Endothelial cell (in vitro differentiated cells): ENCODE results near the gene KCTD2. TPM values are rescaled to one million over a fixed set of nuclear protein-coding genes. Genes with fewer than 3 reads are reported as not detected.
"Not testable (repeated sequence)": the region's sequence is repeated elsewhere in the genome, so short reads cannot be mapped to it uniquely, and the experiment has no call there.

Experiments used
- DNase-seq: peaks from one replicate; pipeline ENCODE4 v3.0.0; 2021; ENCODE audit warnings: low spot score
- H3K27ac Mint-ChIP-seq: one replicate; pipeline ENCODE4 v1.8.0; 2021; ENCODE audit warnings: mixed read lengths, inconsistent platforms; ENCODE audit not compliant: unreplicated experiment
- H3K27me3 Mint-ChIP-seq: one replicate; pipeline ENCODE4 v1.8.0; 2021; ENCODE audit warnings: mild to moderate bottlenecking, moderate library complexity, mixed read lengths, inconsistent platforms; ENCODE audit not compliant: unreplicated experiment
- H3K36me3 Mint-ChIP-seq: one replicate; pipeline ENCODE4 v1.8.0; 2021; ENCODE audit warnings: mild to moderate bottlenecking, low read depth, mixed read lengths, inconsistent platforms; ENCODE audit not compliant: unreplicated experiment
- H3K4me1 Mint-ChIP-seq: one replicate; pipeline ENCODE4 v1.8.0; 2021; ENCODE audit warnings: mild to moderate bottlenecking, mixed read lengths, inconsistent platforms; ENCODE audit not compliant: unreplicated experiment
- H3K4me3 Mint-ChIP-seq: one replicate; pipeline ENCODE4 v1.8.0; 2021; ENCODE audit warnings: mild to moderate bottlenecking, mixed read lengths, inconsistent platforms; ENCODE audit not compliant: unreplicated experiment
- H3K9me3 Mint-ChIP-seq: one replicate; pipeline ENCODE4 v1.8.0; 2021; ENCODE audit warnings: mixed read lengths, inconsistent platforms; ENCODE audit not compliant: unreplicated experiment
- total RNA-seq: library from RNA; stranded (reverse); fragmentation: NEBNext Ultra II Directional; extraction: Animal tissue kit (Norgen Biotek cat#: 25700); gene quantifications from one replicate; pipeline ENCODE4 v1.2.1, GENCODE V29; 2021; ENCODE audit not compliant: unreplicated experiment
- TF ChIP-seq, protein P1 (sequence below): fragments of 200-600 bp; sonication (generic); IDR thresholded peaks from one replicate; pipeline ENCODE4 v1.5.0; 2021; ENCODE audit warnings: antibody characterized with exemption; ENCODE audit not compliant: unreplicated experiment

Gene KCTD2
- total RNA-seq, 1 donor from 2014 or later: 33.5 TPM

DNA sequence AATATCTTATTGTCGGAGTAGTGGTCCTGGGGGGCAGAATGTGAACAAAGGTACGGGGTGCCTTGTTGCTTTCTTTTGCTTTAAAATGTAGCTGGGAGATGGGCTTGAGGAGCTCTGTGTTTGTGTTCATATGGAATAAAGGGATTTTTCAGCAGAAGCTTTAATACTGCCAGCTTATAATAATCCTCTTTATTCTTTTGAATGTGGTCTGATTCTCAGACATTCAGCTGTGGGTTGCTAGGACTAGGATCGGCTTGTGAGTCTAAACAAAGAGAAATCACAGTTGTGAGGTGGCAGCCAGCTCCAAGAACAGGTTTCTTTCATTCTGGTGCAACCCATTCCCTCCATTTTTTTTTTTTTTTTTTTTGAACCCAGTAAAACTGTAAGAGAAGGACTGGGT, 27.3 kb upstream of the KCTD2 start:
- Mint-ChIP-seq H3K4me1 (no peaks in the 10 kb centered on the region), H3K36me3 (peaks cover 35% of the 10 kb centered on the region), H3K9me3 (no peaks in the 10 kb centered on the region), H3K27ac (no peak overlapping the region), H3K4me3 (no peak overlapping the region), H3K27me3 (peaks cover 1% of the 10 kb centered on the region)
- TF ChIP-seq, protein P1, sequence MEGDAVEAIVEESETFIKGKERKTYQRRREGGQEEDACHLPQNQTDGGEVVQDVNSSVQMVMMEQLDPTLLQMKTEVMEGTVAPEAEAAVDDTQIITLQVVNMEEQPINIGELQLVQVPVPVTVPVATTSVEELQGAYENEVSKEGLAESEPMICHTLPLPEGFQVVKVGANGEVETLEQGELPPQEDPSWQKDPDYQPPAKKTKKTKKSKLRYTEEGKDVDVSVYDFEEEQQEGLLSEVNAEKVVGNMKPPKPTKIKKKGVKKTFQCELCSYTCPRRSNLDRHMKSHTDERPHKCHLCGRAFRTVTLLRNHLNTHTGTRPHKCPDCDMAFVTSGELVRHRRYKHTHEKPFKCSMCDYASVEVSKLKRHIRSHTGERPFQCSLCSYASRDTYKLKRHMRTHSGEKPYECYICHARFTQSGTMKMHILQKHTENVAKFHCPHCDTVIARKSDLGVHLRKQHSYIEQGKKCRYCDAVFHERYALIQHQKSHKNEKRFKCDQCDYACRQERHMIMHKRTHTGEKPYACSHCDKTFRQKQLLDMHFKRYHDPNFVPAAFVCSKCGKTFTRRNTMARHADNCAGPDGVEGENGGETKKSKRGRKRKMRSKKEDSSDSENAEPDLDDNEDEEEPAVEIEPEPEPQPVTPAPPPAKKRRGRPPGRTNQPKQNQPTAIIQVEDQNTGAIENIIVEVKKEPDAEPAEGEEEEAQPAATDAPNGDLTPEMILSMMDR: no peak
- DNase-seq: no peak

DNA sequence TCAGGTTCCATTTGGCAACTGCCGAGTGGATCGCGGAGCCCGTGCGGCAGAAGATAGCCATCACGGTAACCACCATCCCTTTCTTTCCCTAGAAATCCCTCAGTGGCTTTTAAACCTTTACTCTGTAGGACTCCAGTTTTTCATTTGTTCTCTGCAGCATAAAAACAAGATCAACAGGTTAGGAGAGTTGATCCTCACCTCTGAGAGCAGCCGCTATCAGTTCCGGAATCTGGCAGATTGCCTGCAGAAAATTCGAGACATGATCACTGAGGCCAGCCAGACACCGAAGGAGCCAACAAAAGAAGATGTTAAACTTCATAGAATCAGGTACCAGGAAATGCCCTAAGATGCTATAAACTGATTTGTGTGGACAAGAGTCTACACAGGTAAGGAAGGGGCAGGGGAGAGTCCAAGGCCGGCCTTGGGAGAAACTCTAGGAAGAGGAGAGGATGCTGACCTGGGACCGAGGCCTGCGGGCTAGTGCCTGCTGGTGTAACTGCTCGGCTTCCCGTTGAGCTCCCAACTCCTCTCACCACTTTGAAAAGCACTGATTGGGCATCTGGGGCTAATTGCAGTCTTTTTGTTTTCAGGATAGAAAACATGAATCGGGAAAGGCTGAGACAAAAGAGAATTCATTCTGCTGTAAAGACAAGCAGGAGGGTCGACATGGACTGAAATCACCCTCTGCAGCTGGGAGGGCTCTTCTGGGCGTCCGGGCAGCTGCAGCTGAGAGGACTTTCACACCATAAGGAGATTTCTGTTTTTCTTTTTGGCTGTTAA, 26.5 kb upstream of the KCTD2 start:
- Mint-ChIP-seq H3K27me3 (peaks cover 1% of the 10 kb centered on the region), H3K4me1 (no peaks in the 10 kb centered on the region), H3K27ac (no peak overlapping the region), H3K36me3 (peaks cover 38% of the 10 kb centered on the region), H3K4me3 (no peak overlapping the region), H3K9me3 (no peaks in the 10 kb centered on the region)
- TF ChIP-seq, protein P1: no peak
- DNase-seq: no peak

DNA sequence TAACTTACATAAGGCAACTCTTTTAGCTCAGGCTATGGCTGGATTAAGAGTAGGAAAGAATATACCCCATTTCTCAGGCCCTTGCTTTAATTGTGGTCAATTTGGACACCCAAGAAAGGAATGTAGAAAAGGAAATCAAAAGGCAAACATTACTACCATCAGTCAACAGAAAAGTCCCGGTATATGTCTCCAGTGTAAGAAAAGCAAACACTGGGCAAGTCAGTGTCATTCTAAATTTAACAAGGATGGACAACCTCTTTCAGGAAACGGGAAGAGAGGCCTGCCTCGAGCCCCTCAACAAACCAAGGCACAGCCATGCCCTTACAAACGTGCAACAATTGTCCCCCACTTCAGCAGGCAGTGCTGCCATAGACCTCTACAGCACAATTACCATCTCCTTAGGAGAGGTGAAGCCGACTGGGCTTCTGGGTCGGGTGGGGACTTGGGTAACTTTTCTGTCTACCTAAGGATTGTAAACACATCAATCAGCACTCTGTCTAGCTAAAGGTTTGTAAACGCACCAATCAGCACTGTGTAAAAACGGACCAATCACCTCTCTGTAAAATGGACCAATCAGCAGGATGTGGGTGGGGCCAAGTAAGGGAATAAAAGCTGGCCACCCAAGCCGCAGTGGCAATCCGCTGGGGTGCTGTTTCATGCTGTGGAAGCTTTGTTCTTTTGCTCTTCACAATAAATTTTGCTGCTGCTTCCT, 22.2 kb upstream of the KCTD2 start:
- TF ChIP-seq, protein P1: no peak
- Mint-ChIP-seq H3K27ac (no peak overlapping the region), H3K9me3 (peaks cover 6% of the 10 kb centered on the region), H3K4me1 (no peaks in the 10 kb centered on the region), H3K36me3 (peaks cover 35% of the 10 kb centered on the region), H3K27me3 (peaks cover 2% of the 10 kb centered on the region), H3K4me3 (no peak overlapping the region)
- DNase-seq: no peak

DNA sequence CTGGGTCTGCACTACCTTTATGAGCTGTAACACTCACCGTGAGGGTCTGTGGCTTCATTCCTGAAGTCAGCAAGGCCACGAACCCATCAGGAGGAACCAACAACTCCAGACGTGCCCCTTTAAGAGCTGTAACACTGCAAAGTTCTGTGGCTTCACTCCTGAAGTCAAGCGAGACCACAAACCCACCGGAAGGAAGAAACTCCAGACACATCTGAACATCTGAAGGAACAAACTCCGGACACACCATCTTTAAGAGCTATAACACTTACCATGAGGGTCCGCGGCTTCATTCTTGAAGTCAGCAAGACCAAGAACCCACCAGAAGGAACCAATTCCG, 21.7 kb upstream of the KCTD2 start:
- H3K9me3 Mint-ChIP-seq: not testable (repeated sequence)
- H3K36me3 Mint-ChIP-seq: peaks cover 35% of the 10 kb centered on the region

DNA sequence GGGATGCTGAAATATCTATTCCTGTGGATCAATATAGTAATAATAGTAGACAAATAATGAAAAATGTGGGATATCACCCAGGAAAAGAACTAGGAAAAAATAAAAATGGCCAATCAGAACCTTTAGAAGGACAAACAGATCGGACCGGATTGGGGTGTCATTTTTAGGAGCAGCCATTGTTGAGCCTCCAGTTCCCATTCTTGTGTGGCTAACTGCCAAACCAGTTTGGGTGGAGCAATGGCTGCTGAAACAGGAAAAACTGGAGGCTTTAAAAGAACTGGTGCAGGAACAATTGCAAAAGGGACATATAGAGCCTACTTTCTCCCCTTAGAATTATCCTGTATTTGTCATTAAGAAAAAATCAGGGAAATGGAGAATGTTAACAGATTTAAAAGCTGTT, 20.4 kb upstream of the KCTD2 start:
- not testable (repeated sequence) for H3K27me3 Mint-ChIP-seq

More for the DNA sequence above, 21.7 kb upstream of the KCTD2 start:
- H3K27ac Mint-ChIP-seq, H3K4me1 Mint-ChIP-seq, H3K27me3 Mint-ChIP-seq, DNase-seq: not testable (repeated sequence)
- H3K4me3 Mint-ChIP-seq: peak overlapping the region; percentile 14

DNA sequence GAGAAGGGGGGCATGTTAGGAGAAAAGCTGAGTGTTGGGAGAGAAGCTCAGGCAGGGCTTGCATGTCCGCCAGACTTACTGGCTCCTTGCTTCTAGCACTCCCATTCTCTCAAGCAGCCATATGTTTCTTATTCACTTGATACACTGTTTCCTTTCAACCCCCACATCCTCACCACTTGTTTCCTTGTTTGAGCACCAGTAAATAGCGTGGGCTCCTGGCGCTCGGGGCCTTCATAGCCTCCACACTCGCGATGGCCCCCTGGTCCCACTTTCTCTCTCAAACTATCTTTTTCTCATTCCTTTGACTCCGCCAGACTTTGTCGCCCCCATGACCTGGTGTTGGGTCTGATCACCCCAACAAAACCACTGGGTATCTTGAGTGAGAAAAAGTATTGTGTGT, 16.9 kb upstream of the KCTD2 start:
- Mint-ChIP-seq H3K9me3 (peaks cover 11% of the 10 kb centered on the region), H3K27ac (no peak overlapping the region), H3K36me3 (peaks cover 26% of the 10 kb centered on the region), H3K27me3 (peaks cover 25% of the 10 kb centered on the region), H3K4me3 (peak overlapping the region; percentile 34), H3K4me1 (peaks cover 2% of the 10 kb centered on the region)
- TF ChIP-seq, protein P1: no peak
- DNase-seq: no peak

More for the DNA sequence above, 20.4 kb upstream of the KCTD2 start:
- DNase-seq, H3K4me1 Mint-ChIP-seq, H3K4me3 Mint-ChIP-seq, H3K27ac Mint-ChIP-seq: not testable (repeated sequence)
- Mint-ChIP-seq H3K36me3 (peaks cover 27% of the 10 kb centered on the region), H3K9me3 (peaks cover 11% of the 10 kb centered on the region)
